ENCODE results near the gene BACH2. TPM values are rescaled to one million over a fixed set of nuclear protein-coding genes. Genes with fewer than 3 reads are reported as not detected.

The BACH2 gene
- total RNA-seq, 4 donors from 2014 or later = 4.2 to 9.8 (median 5.8) TPM

DNA sequence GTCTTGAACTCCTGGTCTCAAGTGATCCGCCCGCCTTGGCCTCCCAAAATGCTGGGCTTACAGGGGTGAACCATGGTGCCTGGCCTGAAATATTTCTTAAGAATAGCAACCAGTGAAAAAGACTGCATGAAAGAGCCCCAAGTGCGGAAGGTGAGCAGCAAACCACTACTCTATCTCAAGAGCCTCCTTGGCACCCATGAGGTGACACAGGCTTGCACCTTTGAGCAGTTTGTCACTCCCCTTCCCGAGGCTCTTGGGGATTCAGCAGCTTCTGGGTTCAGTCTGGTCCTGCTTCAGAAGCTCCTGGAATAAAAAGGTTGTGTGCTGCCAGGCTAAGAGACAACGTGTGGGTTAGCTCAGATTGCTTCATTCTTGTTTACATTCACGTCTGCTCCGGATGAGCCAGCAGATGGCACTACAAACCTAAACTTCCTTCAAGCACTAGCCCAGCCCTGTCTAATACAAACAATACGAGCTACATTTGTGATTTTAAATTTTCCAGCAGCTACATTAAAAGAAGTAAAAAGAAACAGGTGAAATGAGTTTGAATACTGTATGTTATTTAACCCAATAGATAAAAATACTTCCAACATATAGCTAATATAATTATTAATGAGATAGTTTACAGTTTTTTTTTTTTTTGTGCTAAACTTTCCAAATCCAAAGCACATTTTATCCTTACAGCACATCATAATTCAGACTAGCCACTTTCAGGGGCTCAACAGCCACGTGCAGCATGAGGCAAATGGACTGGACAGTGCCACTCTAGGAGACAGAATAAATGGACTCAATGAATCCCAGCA, 356.2 kb downstream of the BACH2 start:
- H3K27ac ChIP-seq (replicated peaks in 1 of 4) = peak overlapping the region in 2 of 4 donors; percentile 6 to 18
- WGBS = 36% methylated on average over 8 of the region's 9 CpGs
- no peaks in the 10 kb centered on the region for H3K27me3 ChIP-seq
- peaks cover 5 to 24% (median 17%) of the 10 kb centered on the region in 4 donors for H3K4me1 ChIP-seq
- DNase-seq (ENCODE audit: extremely low spot score) = no peak
- no peaks in the 10 kb centered on the region for H3K9me3 ChIP-seq
- no peak overlapping the region for H3K4me3 ChIP-seq
- H3K36me3 ChIP-seq = peaks cover 0 to 23% (median 0%) of the 10 kb centered on the region in 4 donors
- intact Hi-C loops (cut with DNase I) = loop anchor here (1.0 kb wide), 1 partner anchor 539 kb away; no protein-coding TSS in a partner anchor
- TF ChIP-seq, protein P1, sequence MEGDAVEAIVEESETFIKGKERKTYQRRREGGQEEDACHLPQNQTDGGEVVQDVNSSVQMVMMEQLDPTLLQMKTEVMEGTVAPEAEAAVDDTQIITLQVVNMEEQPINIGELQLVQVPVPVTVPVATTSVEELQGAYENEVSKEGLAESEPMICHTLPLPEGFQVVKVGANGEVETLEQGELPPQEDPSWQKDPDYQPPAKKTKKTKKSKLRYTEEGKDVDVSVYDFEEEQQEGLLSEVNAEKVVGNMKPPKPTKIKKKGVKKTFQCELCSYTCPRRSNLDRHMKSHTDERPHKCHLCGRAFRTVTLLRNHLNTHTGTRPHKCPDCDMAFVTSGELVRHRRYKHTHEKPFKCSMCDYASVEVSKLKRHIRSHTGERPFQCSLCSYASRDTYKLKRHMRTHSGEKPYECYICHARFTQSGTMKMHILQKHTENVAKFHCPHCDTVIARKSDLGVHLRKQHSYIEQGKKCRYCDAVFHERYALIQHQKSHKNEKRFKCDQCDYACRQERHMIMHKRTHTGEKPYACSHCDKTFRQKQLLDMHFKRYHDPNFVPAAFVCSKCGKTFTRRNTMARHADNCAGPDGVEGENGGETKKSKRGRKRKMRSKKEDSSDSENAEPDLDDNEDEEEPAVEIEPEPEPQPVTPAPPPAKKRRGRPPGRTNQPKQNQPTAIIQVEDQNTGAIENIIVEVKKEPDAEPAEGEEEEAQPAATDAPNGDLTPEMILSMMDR (IDR thresholded peaks at IDR 0.05) = peak; percentile 65 to 77 (median 75)
- TF ChIP-seq EP300 (IDR thresholded peaks at IDR 0.05) (no peak), POLR2A (IDR thresholded peaks at IDR 0.05; ENCODE audit: low read depth) (no peak), POLR2AphosphoS5 (IDR thresholded peaks at IDR 0.05) (peak in 1 of 2 donors; percentile 30)

DNA sequence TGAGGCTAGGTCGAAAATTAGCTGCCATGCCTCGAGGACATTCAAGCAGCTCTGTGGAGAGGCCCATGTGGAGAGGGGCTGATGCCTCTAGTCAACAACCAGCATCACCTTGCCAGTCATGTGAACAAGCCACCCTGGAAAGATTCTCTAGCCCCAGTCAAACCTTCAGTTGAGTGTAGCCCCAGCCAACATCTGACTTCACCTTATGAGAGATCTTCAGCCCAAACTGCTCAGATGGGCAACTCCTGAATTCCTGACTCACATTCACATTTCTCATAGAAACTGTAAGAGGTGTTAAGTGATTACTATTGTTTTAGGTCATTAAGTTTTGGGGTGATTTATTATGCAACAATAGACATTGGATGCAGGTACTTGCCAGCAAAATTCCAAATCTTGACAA, 357.5 kb downstream of the BACH2 start:
- DNase-seq (ENCODE audit: extremely low spot score) = no peak
- Histone ChIP-seq H3K27ac (replicated peaks in 1 of 4) (no peak overlapping the region), H3K4me1 (peaks cover 5 to 24% (median 17%) of the 10 kb centered on the region in 4 donors), H3K9me3 (no peaks in the 10 kb centered on the region), H3K4me3 (no peak overlapping the region), H3K27me3 (no peaks in the 10 kb centered on the region), H3K36me3 (peaks cover 0 to 25% (median 0%) of the 10 kb centered on the region in 4 donors)
- intact Hi-C loops (cut with DNase I) = no loop called here
- WGBS = 94% methylated on average over 2 of the region's 2 CpGs
- TF ChIP-seq POLR2A (IDR thresholded peaks at IDR 0.05; ENCODE audit: low read depth) (no peak), POLR2AphosphoS5 (IDR thresholded peaks at IDR 0.05) (no peak), EP300 (IDR thresholded peaks at IDR 0.05) (no peak)
- TF ChIP-seq, protein P1 (IDR thresholded peaks at IDR 0.05) = no peak

DNA sequence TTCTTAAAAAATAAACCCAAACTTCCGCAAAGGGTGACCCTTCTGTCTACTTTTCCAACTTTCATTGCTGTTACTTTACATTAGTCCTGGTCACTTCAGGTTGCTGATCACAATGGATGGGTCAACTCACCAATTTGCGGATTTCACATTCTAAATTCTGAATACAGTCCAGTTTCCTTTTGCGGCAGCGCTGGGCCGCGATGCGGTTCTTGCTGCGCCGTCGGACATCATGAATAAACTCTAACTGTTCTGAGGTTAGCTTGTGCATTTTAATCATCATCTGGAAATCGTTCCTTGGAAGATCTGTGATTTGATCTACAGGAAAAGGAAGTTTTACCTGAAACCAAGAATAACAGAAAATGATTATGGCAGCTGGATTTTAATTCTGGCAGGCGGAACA, 358.6 kb downstream of the BACH2 start:
- H3K4me1 ChIP-seq = peaks cover 5 to 24% (median 17%) of the 10 kb centered on the region in 4 donors
- no peak overlapping the region for H3K4me3 ChIP-seq
- H3K27ac ChIP-seq (replicated peaks in 1 of 4) = no peak overlapping the region
- no peak for TF ChIP-seq EP300 (IDR thresholded peaks at IDR 0.05)
- no peak for TF ChIP-seq POLR2A (IDR thresholded peaks at IDR 0.05; ENCODE audit: low read depth)
- TF ChIP-seq POLR2AphosphoS5 (IDR thresholded peaks at IDR 0.05) = no peak
- TF ChIP-seq, protein P1 (IDR thresholded peaks at IDR 0.05) = no peak
- no peak for DNase-seq (ENCODE audit: extremely low spot score)
- H3K9me3 ChIP-seq = no peaks in the 10 kb centered on the region
- intact Hi-C loops (cut with DNase I) = no loop called here
- H3K36me3 ChIP-seq = peaks cover 0 to 27% (median 2%) of the 10 kb centered on the region in 4 donors
- no peaks in the 10 kb centered on the region for H3K27me3 ChIP-seq
- WGBS = 95% methylated on average over 12 of the region's 12 CpGs

DNA sequence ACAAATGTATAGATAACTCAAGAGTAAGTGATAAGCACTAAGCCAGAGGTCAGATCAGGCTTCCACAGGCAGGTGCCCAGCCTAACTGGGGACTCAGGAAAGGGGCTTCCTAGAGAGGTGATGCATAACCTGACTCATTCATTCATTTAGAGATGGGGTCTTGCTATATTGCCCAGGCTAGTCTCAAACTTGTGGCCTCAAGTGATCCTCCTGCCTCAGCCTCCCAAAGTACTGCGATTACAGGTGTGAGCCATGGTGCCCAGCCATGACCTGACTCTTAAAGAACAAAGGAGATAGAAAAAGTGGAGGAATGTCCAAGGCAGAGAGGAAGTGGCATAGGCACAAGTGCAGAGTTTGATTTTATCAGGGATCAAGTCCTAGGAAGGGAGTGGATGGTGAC, 360.5 kb downstream of the BACH2 start:
- Histone ChIP-seq H3K9me3 (no peaks in the 10 kb centered on the region), H3K36me3 (peaks cover 11 to 43% (median 13%) of the 10 kb centered on the region in 4 donors), H3K27ac (replicated peaks in 1 of 4) (no peak overlapping the region), H3K4me3 (no peak overlapping the region), H3K4me1 (peaks cover 5 to 12% (median 10%) of the 10 kb centered on the region in 4 donors), H3K27me3 (no peaks in the 10 kb centered on the region)
- WGBS = 93% methylated on average over 1 of the region's 1 CpG
- DNase-seq (ENCODE audit: extremely low spot score) = no peak
- TF ChIP-seq POLR2AphosphoS5 (IDR thresholded peaks at IDR 0.05) = no peak
- TF ChIP-seq POLR2A (IDR thresholded peaks at IDR 0.05; ENCODE audit: low read depth) = no peak
- TF ChIP-seq, protein P1 (IDR thresholded peaks at IDR 0.05) = no peak
- no peak for TF ChIP-seq EP300 (IDR thresholded peaks at IDR 0.05)
- intact Hi-C loops (cut with DNase I) = no loop called here
